GM23248 (cell line): Measurements from ENCODE around the gene MACROD2.

Source experiments
- EZH2 ChIP-seq: fragments of 200-600 bp; sonication (generic); IDR thresholded peaks from 2 replicates; pipeline ENCODE4 v1.6.1; 2018; ENCODE audit warnings: antibody characterized with exemption, mild to moderate bottlenecking; ENCODE audit not compliant: insufficient read depth, poor library complexity, severe bottlenecking
- EZH2phosphoT487 ChIP-seq: fragments of 200-600 bp; sonication (generic); IDR thresholded peaks from 2 replicates; pipeline ENCODE4 v1.6.1; 2018; ENCODE audit warnings: antibody characterized with exemption, moderate library complexity, mild to moderate bottlenecking, low read depth; ENCODE audit not compliant: insufficient read depth

DNA sequence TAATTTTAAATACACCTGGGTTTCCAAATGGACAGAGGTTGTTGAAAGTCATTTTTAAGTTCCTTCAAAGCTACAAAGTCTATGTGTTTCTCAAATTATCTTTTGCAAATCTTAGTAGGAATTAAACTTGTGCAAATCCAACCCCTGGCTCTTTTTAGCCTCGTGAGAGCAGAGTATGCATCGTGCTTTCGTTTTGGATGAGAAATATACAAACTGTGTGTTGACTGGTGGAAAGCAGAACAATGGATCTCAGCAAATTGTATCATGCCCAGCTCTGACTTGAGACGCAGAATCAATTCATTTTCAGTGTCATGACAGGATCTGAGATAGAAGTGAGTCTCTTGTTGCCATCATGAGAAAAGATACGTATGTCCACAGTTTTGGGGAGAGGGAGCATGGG lies 884.5 kb downstream of the MACROD2 start:
- TF ChIP-seq EZH2phosphoT487 (no peak), EZH2 (no peak)
